IMR-90 (cell line): ENCODE results near the gene FLRT1. TPM values are rescaled to one million over a fixed set of nuclear protein-coding genes. Genes with fewer than 3 reads are reported as not detected.

Experiments
- ATAC-seq: fragments of 200-7000 bp; cut with Tn5 transposase; 2 replicates; pipeline ENCODE4 v1.9.1; 2020; ENCODE audit warnings: low read depth, mild to moderate bottlenecking, moderate library complexity
- BruUV-seq: library from RNA; stranded (reverse); fragments of 400-500 nt; replicated peaks from 2 replicates; lab custom pipeline; 2021; lab: Mats Ljungman, UMichigan
- CTCF ChIA-PET: fragments of 300-600 bp; formaldehyde crosslinking; extraction: SDS; loops from one replicate; lab custom pipeline; 2021; ENCODE audit warnings: antibody characterized with exemption; lab: Yijun Ruan, JAX
- POLR2A ChIA-PET: fragments of 300-600 bp; sonication (Branson Sonifier 250); formaldehyde crosslinking; loops from one replicate; lab custom pipeline; 2022; ENCODE audit warnings: antibody characterized with exemption; ENCODE audit not compliant: unreplicated experiment; lab: Charles Lee
- DNase-seq: peaks from one replicate; pipeline ENCODE4 v3.0.0; 2013
- H2AFZ ChIP-seq: replicated peaks from 2 replicates; pipeline ENCODE3; 2013; ENCODE audit warnings: low read length, mild to moderate bottlenecking; ENCODE audit not compliant: poor library complexity
- H2AK5ac ChIP-seq: 2 replicates; pipeline ENCODE4 v1.6.1; 2013; ENCODE audit warnings: low read depth, low read length, inconsistent platforms
- H2AK9ac ChIP-seq: replicated peaks from 2 replicates; pipeline ENCODE3; 2013; ENCODE audit warnings: mild to moderate bottlenecking, low read depth, low read length, moderate library complexity; ENCODE audit not compliant: poor library complexity
- H2BK120ac ChIP-seq: 2 replicates; pipeline ENCODE4 v1.6.1; 2013; ENCODE audit warnings: low read depth, low read length, inconsistent platforms
- H2BK15ac ChIP-seq: 3 replicates; pipeline ENCODE4 v1.6.1; 2013; ENCODE audit warnings: low read depth, low read length, inconsistent platforms
- H2BK20ac ChIP-seq: 2 replicates; pipeline ENCODE4 v1.6.1; 2013; ENCODE audit warnings: low read depth, mild to moderate bottlenecking, inconsistent platforms, low read length, moderate library complexity
- H2BK5ac ChIP-seq: 2 replicates; pipeline ENCODE4 v1.6.1; 2013; ENCODE audit warnings: mild to moderate bottlenecking, low read depth, low read length, inconsistent platforms; ENCODE audit not compliant: poor library complexity, severe bottlenecking
- H3K14ac ChIP-seq: replicated peaks from 2 replicates; pipeline ENCODE4 v1.6.1; 2013; ENCODE audit warnings: low read depth, low read length, inconsistent platforms
- H3K18ac ChIP-seq: 2 replicates; pipeline ENCODE4 v1.6.1; 2013; ENCODE audit warnings: low read depth, low read length, control low read depth
- H3K23ac ChIP-seq: 2 replicates; pipeline ENCODE4 v1.6.1; 2013; ENCODE audit warnings: low read depth, low read length, inconsistent platforms
- H3K27ac ChIP-seq: 2 replicates; pipeline ENCODE4 v1.5.1; 2013; ENCODE audit warnings: mild to moderate bottlenecking, control low read depth, low read length; ENCODE audit not compliant: insufficient read depth
- H3K27me3 ChIP-seq: 2 replicates; pipeline ENCODE4 v1.6.1; 2013; ENCODE audit warnings: low read length; ENCODE audit not compliant: control insufficient read depth, insufficient read depth
- H3K36me3 ChIP-seq: 2 replicates; pipeline ENCODE4 v1.6.1; 2013; ENCODE audit warnings: low read length, mixed read lengths; ENCODE audit not compliant: control insufficient read depth, insufficient read depth
- H3K4ac ChIP-seq: 2 replicates; pipeline ENCODE4 v1.6.1; 2013; ENCODE audit warnings: low read depth, low read length, inconsistent platforms
- H3K4me1 ChIP-seq: 2 replicates; pipeline ENCODE4 v1.6.1; 2013; ENCODE audit warnings: low read length, mixed read lengths; ENCODE audit not compliant: control insufficient read depth, insufficient read depth
- H3K4me2 ChIP-seq: 2 replicates; pipeline ENCODE4 v1.6.1; 2013; ENCODE audit warnings: low read depth, mild to moderate bottlenecking, control low read depth, low read length, moderate library complexity
- H3K4me3 ChIP-seq: 2 replicates; pipeline ENCODE4 v1.5.1; 2013; ENCODE audit warnings: low read depth, mild to moderate bottlenecking, control low read depth, low read length, moderate library complexity; ENCODE audit not compliant: insufficient read depth
- H3K56ac ChIP-seq: 2 replicates; pipeline ENCODE4 v1.6.1; 2013; ENCODE audit warnings: low read length, inconsistent platforms; ENCODE audit not compliant: insufficient read depth; ENCODE audit errors: extremely low read depth
- H3K79me1 ChIP-seq, 2 experiments: 2 replicates each; pipeline ENCODE4 v1.6.1; 2013; ENCODE audit warnings: low read length in 2 of 2, inconsistent platforms in 1 of 2, low read depth in 1 of 2
- H3K9ac ChIP-seq: 2 replicates; pipeline ENCODE4 v1.6.1; 2013; ENCODE audit warnings: low read depth, low read length, control low read depth
- H3K9me1 ChIP-seq: 2 replicates; pipeline ENCODE4 v1.6.1; 2013; ENCODE audit warnings: low read length, inconsistent platforms; ENCODE audit not compliant: insufficient read depth
- H3K9me3 ChIP-seq: 2 replicates; pipeline ENCODE4 v1.6.1; 2013; ENCODE audit warnings: low read length; ENCODE audit not compliant: control insufficient read depth, insufficient read depth
- H4K20me1 ChIP-seq: 2 replicates; pipeline ENCODE4 v1.6.1; 2013; ENCODE audit warnings: low read length, inconsistent platforms; ENCODE audit not compliant: insufficient read depth
- H4K5ac ChIP-seq: 2 replicates; pipeline ENCODE4 v1.6.1; 2013; ENCODE audit warnings: mild to moderate bottlenecking, low read depth, low read length, control low read depth
- H4K8ac ChIP-seq, 2 experiments: 2 replicates each; pipeline ENCODE4 v1.6.1; 2013; ENCODE audit warnings: low read depth in 2 of 2, low read length in 2 of 2, control low read depth in 1 of 2, inconsistent platforms in 1 of 2
- H4K91ac ChIP-seq: 2 replicates; pipeline ENCODE4 v1.6.1; 2013; ENCODE audit warnings: low read depth, low read length, inconsistent platforms; ENCODE audit not compliant: insufficient read depth
- BHLHE40 ChIP-seq: fragments of 150-350 bp; IDR thresholded peaks from 2 replicates; pipeline ENCODE4 v1.6.1; 2016; ENCODE audit warnings: mild to moderate bottlenecking, low read depth, low read length
- CEBPB ChIP-seq: IDR thresholded peaks from 2 replicates; pipeline ENCODE4 v1.6.1; 2012; ENCODE audit warnings: low read depth, low read length, improper control_type of control experiment
- CHD1 ChIP-seq: IDR thresholded peaks from 2 replicates; pipeline ENCODE4 v1.6.1; 2012; ENCODE audit warnings: low read depth, low read length, improper control_type of control experiment
- CTCF ChIP-seq: conservative IDR thresholded peaks from 2 replicates; pipeline ENCODE4 v1.5.1; 2012; ENCODE audit warnings: mild to moderate bottlenecking, low read depth, low read length, improper control_type of control experiment
- MAFK ChIP-seq: IDR thresholded peaks from 2 replicates; pipeline ENCODE4 v1.6.1; 2012; ENCODE audit warnings: low read depth, low read length, improper control_type of control experiment
- MAZ ChIP-seq: IDR thresholded peaks from 2 replicates; pipeline ENCODE4 v1.6.1; 2012; ENCODE audit warnings: low read depth, mild to moderate bottlenecking, low read length, improper control_type of control experiment, moderate library complexity, borderline replicate concordance
- MXI1 ChIP-seq: IDR thresholded peaks from 2 replicates; pipeline ENCODE4 v1.6.1; 2012; ENCODE audit warnings: low read depth, mild to moderate bottlenecking, low read length, moderate library complexity, borderline replicate concordance
- POLR2A ChIP-seq: IDR thresholded peaks from 2 replicates; pipeline ENCODE4 v1.6.1; 2012; ENCODE audit warnings: mild to moderate bottlenecking, low read depth, low read length
- RCOR1 ChIP-seq: IDR thresholded peaks from 2 replicates; pipeline ENCODE4 v1.6.1; 2012; ENCODE audit warnings: mild to moderate bottlenecking, low read length, improper control_type of control experiment; ENCODE audit not compliant: insufficient replicate concordance
- RFX5 ChIP-seq: IDR thresholded peaks from 2 replicates; pipeline ENCODE4 v1.8.0; 2012; ENCODE audit warnings: low read depth, mild to moderate bottlenecking, low read length, moderate library complexity
- WGBS, 2 experiments: methylation state at CpG; one replicate each; pipeline versions ENCODE4 v1.1.5 to v1.1.7; 2013; ENCODE audit warnings: missing lambda C conversion rate in 2 of 2; ENCODE audit not compliant: insufficient read length in 1 of 2; ENCODE audit errors: extremely low coverage in 2 of 2; 5-methylcytosine and 5-hydroxymethylcytosine counted together
- dilution Hi-C: fragments of 300-500 bp; cut with HindIII; formaldehyde crosslinking; loops from one replicate; pipeline ENCODE4 v1.14.3; 2018; ENCODE audit warnings: low sequenced_read_pairs; ENCODE audit not compliant: unreplicated experiment
- in situ Hi-C: fragments of 300-500 bp; cut with MboI; formaldehyde crosslinking; loops from 3 replicates; pipeline ENCODE4 v1.14.3; 2019; ENCODE audit warnings: low sequenced_read_pairs, inconsistent platforms, mixed read lengths
- intact Hi-C: fragments of 100-400 bp; cut with micrococcal nuclease; formaldehyde crosslinking; loops from 2 replicates; pipeline ENCODE4 v1.10.0; 2022
- polyA plus RNA-seq, 3 experiments: library from polyadenylated mRNA; depleted of rRNA; stranded (reverse); fragments of >200 nt; gene quantifications; 2 replicates each; pipeline ENCODE4 v1.2.3, GENCODE V29; 2012; ENCODE audit warnings: low replicate concordance in 1 of 3
- total RNA-seq: library from RNA; depleted of rRNA; stranded (reverse); fragments of >200 nt; gene quantifications from 2 replicates; pipeline ENCODE4 v1.2.3, GENCODE V29; 2012

The FLRT1 gene
- total and polyA plus RNA-seq, 2 of the 4 experiments (the other 2 are of a cell fraction): under 0.01 to 0.07 TPM

- Histone ChIP-seq H3K27me3 (peaks cover 12% of the 10 kb centered on the region), H3K4me1 (peaks cover 2% of the 10 kb centered on the region; the same call in 1 of the 2 replicates), H3K9ac (no peak overlapping the region), H3K79me1 (no peaks in the 10 kb centered on the region), H4K91ac (no peak overlapping the region), H2BK20ac (no peak overlapping the region), H4K8ac (no peak overlapping the region), H3K4me2 (no peak overlapping the region), H2AK5ac (no peak overlapping the region; the same call in 1 of the 2 replicates), H3K23ac (no peak overlapping the region), H2BK5ac (no peak overlapping the region), H2BK120ac (no peak overlapping the region), H3K36me3 (no peaks in the 10 kb centered on the region), H3K56ac (no peak overlapping the region), H3K4me3 (no peak overlapping the region), H2BK15ac (no peak overlapping the region), H3K9me1 (no peaks in the 10 kb centered on the region), H2AK9ac (no peak overlapping the region), H2AFZ (no peak overlapping the region), H3K4ac (no peak overlapping the region), H3K18ac (no peak overlapping the region), H4K5ac (no peak overlapping the region), H3K27ac (no peak overlapping the region), H3K14ac (no peak overlapping the region), H4K20me1 (peaks cover 3% of the 10 kb centered on the region; the same call in 1 of the 2 replicates), H3K9me3 (no peaks in the 10 kb centered on the region)
- DNase-seq (no peak), ATAC-seq (no peak)
- no TSS peak for BruUV-seq
- in situ Hi-C loops: no loop called here
- WGBS, 2 experiments: no CpG with 5 or more reads among the region's 4 CpGs
- TF ChIP-seq POLR2A (no peak), CHD1 (no peak), BHLHE40 (no peak), RCOR1 (no peak), CEBPB (no peak), MXI1 (no peak), CTCF (no peak), MAFK (no peak), RFX5 (no peak), MAZ (no peak)
- CTCF ChIA-PET: no interaction called here
- intact Hi-C loops: no loop called here
- POLR2A ChIA-PET: no interaction called here
- dilution Hi-C loops: no loop called here
These were observed 2.8 kb downstream of the FLRT1 start for GRCh38 chr11:64038500-64038899.
